ENCODE results near the gene PANX3. TPM values are rescaled to one million over a fixed set of nuclear protein-coding genes. Genes with fewer than 3 reads are reported as not detected.

The PANX3 gene
- total and polyA plus RNA-seq, 2 of the 4 experiments (the other 2 are of a cell fraction) = not detected

- H4K8ac ChIP-seq (ENCODE audit: low read depth in 2 of 2, low read length in 2 of 2) = no peak overlapping the region
- no peak overlapping the region for H3K4me3 ChIP-seq (ENCODE audit: insufficient read depth, low read depth, low read length)
- H3K9me1 ChIP-seq (ENCODE audit: insufficient read depth, low read length) = no peaks in the 10 kb centered on the region
- H3K36me3 ChIP-seq (ENCODE audit: control insufficient read depth, insufficient read depth, low read length) = no peaks in the 10 kb centered on the region
- no peak overlapping the region for H2AK5ac ChIP-seq (ENCODE audit: low read depth, low read length)
- H3K9me3 ChIP-seq (ENCODE audit: control insufficient read depth, insufficient read depth, low read length) = no peaks in the 10 kb centered on the region
- no peak overlapping the region for H3K14ac ChIP-seq (replicated peaks; ENCODE audit: low read depth, low read length)
- no peak overlapping the region for H2BK20ac ChIP-seq (ENCODE audit: low read depth, low read length)
- H3K27ac ChIP-seq (ENCODE audit: insufficient read depth, low read length) = no peak overlapping the region
- H2BK15ac ChIP-seq (ENCODE audit: low read depth, low read length) = no peak overlapping the region
- dilution Hi-C loops (cut with HindIII; ENCODE audit: low sequenced_read_pairs, unreplicated experiment) = no loop called here
- no peak for ATAC-seq (ENCODE audit: low read depth)
- no peaks in the 10 kb centered on the region for H3K4me1 ChIP-seq (ENCODE audit: control insufficient read depth, insufficient read depth, low read length)
- H3K27me3 ChIP-seq (ENCODE audit: control insufficient read depth, insufficient read depth, low read length) = peaks cover 33% of the 10 kb centered on the region
- in situ Hi-C loops (cut with MboI; ENCODE audit: low sequenced_read_pairs) = loop anchor here (25.0 kb wide), 1 partner anchor 520 kb away; no protein-coding TSS in a partner anchor
- TF ChIP-seq FOS (IDR thresholded peaks at IDR 0.05; ENCODE audit: low read depth, low read length) = no peak
- no peak for TF ChIP-seq RFX5 (IDR thresholded peaks at IDR 0.05; ENCODE audit: low read depth, low read length)
- TF ChIP-seq MAZ (IDR thresholded peaks at IDR 0.05; ENCODE audit: borderline replicate concordance, low read depth, low read length) = no peak
- no peak for TF ChIP-seq CHD1 (IDR thresholded peaks at IDR 0.05; ENCODE audit: low read depth, low read length)
- no peak for TF ChIP-seq RCOR1 (IDR thresholded peaks at IDR 0.05; ENCODE audit: insufficient replicate concordance, low read length)
- TF ChIP-seq USF2 (IDR thresholded peaks at IDR 0.05; ENCODE audit: low read depth, low read length) = no peak
- no peak for TF ChIP-seq MAFK (IDR thresholded peaks at IDR 0.05; ENCODE audit: low read depth, low read length)
- TF ChIP-seq CEBPB (IDR thresholded peaks at IDR 0.05; ENCODE audit: low read depth, low read length) = no peak
- no peak for TF ChIP-seq POLR2A (IDR thresholded peaks at IDR 0.05; ENCODE audit: low read depth, low read length)
- TF ChIP-seq MXI1 (IDR thresholded peaks at IDR 0.05; ENCODE audit: borderline replicate concordance, low read depth, low read length) = no peak
- TF ChIP-seq BHLHE40 (IDR thresholded peaks at IDR 0.05; ENCODE audit: low read depth, low read length) = no peak
- TF ChIP-seq ELK1 (IDR thresholded peaks at IDR 0.05; ENCODE audit: borderline replicate concordance, low read depth, low read length) = no peak
- TF ChIP-seq RAD21 (IDR thresholded peaks at IDR 0.05; ENCODE audit: low read length) = no peak
- TF ChIP-seq SMC3 (IDR thresholded peaks at IDR 0.05; ENCODE audit: low read depth, low read length) = no peak
- TF ChIP-seq CTCF (conservative IDR thresholded peaks at IDR 0.05; ENCODE audit: low read depth, low read length) = no peak
- TF ChIP-seq NFE2L2 (IDR thresholded peaks at IDR 0.05; ENCODE audit: low read depth, low read length) = no peak
- H4K20me1 ChIP-seq (ENCODE audit: insufficient read depth, low read length) = no peaks in the 10 kb centered on the region
- CTCF ChIA-PET = no interaction called here
- POLR2A ChIA-PET (ENCODE audit: unreplicated experiment) = no interaction called here
- H3K18ac ChIP-seq (ENCODE audit: low read depth, low read length) = no peak overlapping the region
- no peak overlapping the region for H2AFZ ChIP-seq (replicated peaks; ENCODE audit: low read length, poor library complexity)
- H3K4ac ChIP-seq (ENCODE audit: low read depth, low read length) = no peak overlapping the region
- no peaks in the 10 kb centered on the region for H3K79me1 ChIP-seq (ENCODE audit: low read depth in 1 of 2, low read length in 2 of 2)
- intact Hi-C loops (cut with micrococcal nuclease) = no loop called here
- H3K9ac ChIP-seq (ENCODE audit: low read depth, low read length) = no peak overlapping the region
- BruUV-seq (replicated peaks) = no TSS peak
- H4K5ac ChIP-seq (ENCODE audit: low read depth, low read length) = no peak overlapping the region
- no peak overlapping the region for H3K23ac ChIP-seq (ENCODE audit: low read depth, low read length)
- H2BK120ac ChIP-seq (ENCODE audit: low read depth, low read length) = no peak overlapping the region
- no peak for DNase-seq
- no peak overlapping the region for H3K56ac ChIP-seq (ENCODE audit: extremely low read depth, insufficient read depth, low read length)
- H3K4me2 ChIP-seq (ENCODE audit: low read depth, low read length) = no peak overlapping the region
- no peak overlapping the region for H4K91ac ChIP-seq (ENCODE audit: insufficient read depth, low read depth, low read length)
- H2AK9ac ChIP-seq (replicated peaks; ENCODE audit: low read depth, low read length, poor library complexity) = no peak overlapping the region
- no CpG with 5 or more reads among the region's 6 CpGs for WGBS, 2 experiments (ENCODE audit: extremely low coverage in 2 of 2, insufficient read length in 1 of 2)
- H2BK5ac ChIP-seq (ENCODE audit: low read depth, low read length, poor library complexity, severe bottlenecking) = no peak overlapping the region
These were observed 29.4 kb upstream of the PANX3 start for GRCh38 chr11:124581817-124582216.
